Measurements from ENCODE around the gene SKOR1.

SKOR1 gene

DNA sequence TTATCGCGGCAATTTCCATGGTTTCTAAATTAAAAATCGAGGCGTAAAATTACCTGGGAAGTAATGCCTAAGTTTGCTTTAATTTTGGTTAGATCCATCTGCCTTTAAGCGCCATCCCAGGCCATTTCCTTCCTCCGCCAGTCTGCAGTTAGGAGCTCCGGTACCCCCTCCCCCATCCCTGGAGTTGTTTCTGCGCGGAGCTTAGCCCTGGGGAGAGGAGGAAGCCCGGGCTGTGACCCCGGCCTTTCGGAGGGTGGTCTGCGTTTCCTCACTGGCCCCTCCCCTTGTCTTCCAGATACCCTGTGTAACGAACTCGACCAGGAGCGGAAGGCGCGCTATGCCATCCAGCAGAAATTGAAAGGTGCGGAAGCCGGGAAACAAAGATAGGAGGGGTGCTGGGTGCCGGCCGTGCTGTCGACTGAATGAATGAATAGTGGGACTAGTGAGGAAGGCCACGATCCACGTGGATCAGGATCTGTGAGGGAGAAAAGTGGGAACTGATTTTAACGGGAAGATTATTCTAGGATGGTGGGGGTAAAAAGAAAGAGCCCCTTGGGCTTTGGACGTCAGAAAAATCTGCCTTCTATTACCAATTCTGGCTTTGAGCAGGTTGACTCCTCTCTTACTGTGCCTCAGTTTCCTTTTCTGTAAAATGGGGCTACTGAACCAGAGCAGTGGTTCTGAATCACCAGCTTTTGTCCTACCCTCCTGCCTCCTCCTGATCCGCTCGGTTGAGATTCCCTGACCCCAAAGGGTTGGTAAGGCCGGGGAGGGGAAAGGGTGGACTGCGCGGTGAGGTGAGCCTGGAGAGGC lies 7.8 kb downstream of the SKOR1 start:
- no peak overlapping the region for H3K4me3 ChIP-seq (replicated peaks; ENCODE audit: insufficient read depth, low read length)
- H3K27ac ChIP-seq (replicated peaks): no peak overlapping the region
- H3K27me3 ChIP-seq (ENCODE audit: insufficient read depth, poor library complexity, severe bottlenecking): peaks cover 11% of the 10 kb centered on the region
- DNase-seq (ENCODE audit: low read depth in 1 of 2, low spot score in 1 of 2): no peak
- TF ChIP-seq SPI1 (IDR thresholded peaks at IDR 0.05; ENCODE audit: borderline replicate concordance, low read depth): no peak
- TF ChIP-seq GABPA (IDR thresholded peaks at IDR 0.05; ENCODE audit: low read depth): no peak
- TF ChIP-seq, protein P1, sequence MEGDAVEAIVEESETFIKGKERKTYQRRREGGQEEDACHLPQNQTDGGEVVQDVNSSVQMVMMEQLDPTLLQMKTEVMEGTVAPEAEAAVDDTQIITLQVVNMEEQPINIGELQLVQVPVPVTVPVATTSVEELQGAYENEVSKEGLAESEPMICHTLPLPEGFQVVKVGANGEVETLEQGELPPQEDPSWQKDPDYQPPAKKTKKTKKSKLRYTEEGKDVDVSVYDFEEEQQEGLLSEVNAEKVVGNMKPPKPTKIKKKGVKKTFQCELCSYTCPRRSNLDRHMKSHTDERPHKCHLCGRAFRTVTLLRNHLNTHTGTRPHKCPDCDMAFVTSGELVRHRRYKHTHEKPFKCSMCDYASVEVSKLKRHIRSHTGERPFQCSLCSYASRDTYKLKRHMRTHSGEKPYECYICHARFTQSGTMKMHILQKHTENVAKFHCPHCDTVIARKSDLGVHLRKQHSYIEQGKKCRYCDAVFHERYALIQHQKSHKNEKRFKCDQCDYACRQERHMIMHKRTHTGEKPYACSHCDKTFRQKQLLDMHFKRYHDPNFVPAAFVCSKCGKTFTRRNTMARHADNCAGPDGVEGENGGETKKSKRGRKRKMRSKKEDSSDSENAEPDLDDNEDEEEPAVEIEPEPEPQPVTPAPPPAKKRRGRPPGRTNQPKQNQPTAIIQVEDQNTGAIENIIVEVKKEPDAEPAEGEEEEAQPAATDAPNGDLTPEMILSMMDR (IDR thresholded peaks at IDR 0.05; ENCODE audit: insufficient read depth, low read length): no peak
- TF ChIP-seq POLR2AphosphoS5 (IDR thresholded peaks at IDR 0.05; ENCODE audit: low read depth): no peak
- TF ChIP-seq, protein P2, sequence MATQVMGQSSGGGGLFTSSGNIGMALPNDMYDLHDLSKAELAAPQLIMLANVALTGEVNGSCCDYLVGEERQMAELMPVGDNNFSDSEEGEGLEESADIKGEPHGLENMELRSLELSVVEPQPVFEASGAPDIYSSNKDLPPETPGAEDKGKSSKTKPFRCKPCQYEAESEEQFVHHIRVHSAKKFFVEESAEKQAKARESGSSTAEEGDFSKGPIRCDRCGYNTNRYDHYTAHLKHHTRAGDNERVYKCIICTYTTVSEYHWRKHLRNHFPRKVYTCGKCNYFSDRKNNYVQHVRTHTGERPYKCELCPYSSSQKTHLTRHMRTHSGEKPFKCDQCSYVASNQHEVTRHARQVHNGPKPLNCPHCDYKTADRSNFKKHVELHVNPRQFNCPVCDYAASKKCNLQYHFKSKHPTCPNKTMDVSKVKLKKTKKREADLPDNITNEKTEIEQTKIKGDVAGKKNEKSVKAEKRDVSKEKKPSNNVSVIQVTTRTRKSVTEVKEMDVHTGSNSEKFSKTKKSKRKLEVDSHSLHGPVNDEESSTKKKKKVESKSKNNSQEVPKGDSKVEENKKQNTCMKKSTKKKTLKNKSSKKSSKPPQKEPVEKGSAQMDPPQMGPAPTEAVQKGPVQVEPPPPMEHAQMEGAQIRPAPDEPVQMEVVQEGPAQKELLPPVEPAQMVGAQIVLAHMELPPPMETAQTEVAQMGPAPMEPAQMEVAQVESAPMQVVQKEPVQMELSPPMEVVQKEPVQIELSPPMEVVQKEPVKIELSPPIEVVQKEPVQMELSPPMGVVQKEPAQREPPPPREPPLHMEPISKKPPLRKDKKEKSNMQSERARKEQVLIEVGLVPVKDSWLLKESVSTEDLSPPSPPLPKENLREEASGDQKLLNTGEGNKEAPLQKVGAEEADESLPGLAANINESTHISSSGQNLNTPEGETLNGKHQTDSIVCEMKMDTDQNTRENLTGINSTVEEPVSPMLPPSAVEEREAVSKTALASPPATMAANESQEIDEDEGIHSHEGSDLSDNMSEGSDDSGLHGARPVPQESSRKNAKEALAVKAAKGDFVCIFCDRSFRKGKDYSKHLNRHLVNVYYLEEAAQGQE (IDR thresholded peaks at IDR 0.05; ENCODE audit: insufficient replicate concordance, low read depth): no peak

DNA sequence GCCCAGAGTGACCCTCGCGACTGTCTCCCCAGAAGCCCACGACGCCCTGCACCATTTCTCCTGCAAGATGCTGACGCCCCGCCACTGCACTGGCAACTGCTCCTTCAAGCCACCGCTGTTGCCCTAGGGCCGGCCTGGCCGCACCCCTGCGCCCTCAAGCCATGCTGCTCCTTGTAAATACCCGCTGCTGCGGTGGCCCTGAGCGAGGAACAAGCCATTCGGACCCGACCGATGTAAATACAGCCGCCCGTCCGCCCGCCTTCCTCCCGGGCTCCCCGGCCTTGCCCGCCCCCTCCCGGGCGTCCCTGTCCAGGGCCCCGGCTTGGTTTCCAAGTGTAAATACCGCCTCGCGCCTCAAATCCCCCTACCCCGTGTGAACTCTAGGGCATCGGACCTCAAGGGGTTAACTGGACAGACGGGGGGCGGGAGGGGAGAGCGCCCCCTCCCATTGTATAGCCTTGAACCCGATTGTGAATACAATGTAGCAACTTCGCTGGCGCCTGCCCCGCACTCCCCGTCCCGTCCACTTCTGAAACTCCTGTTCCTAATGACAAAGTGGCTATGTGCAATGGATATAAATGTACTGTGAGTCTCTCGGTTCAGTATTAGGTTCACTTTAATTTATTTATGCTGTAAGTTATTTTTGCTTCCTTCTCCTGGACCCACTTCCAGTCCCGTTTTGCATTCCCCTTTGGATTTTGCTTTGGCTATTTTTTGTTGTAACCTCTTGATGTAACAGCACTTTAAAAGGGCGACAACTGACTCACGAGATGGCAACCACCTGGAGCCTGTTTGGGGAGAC lies 8.6 kb downstream of the SKOR1 start:
- H3K27ac ChIP-seq (replicated peaks): no peak overlapping the region
- peak in 1 of 2 experiments; percentile 62 for DNase-seq (ENCODE audit: low read depth in 1 of 2, low spot score in 1 of 2)
- H3K4me3 ChIP-seq (replicated peaks; ENCODE audit: insufficient read depth, low read length): no peak overlapping the region
- H3K27me3 ChIP-seq (ENCODE audit: insufficient read depth, poor library complexity, severe bottlenecking): peaks cover 3% of the 10 kb centered on the region
- TF ChIP-seq GABPA (IDR thresholded peaks at IDR 0.05; ENCODE audit: low read depth) (no peak), SPI1 (IDR thresholded peaks at IDR 0.05; ENCODE audit: borderline replicate concordance, low read depth) (no peak), POLR2AphosphoS5 (IDR thresholded peaks at IDR 0.05; ENCODE audit: low read depth) (no peak)
- TF ChIP-seq, protein P2 (IDR thresholded peaks at IDR 0.05; ENCODE audit: insufficient replicate concordance, low read depth): no peak
- TF ChIP-seq, protein P1 (IDR thresholded peaks at IDR 0.05; ENCODE audit: insufficient read depth, low read length): no peak

DNA sequence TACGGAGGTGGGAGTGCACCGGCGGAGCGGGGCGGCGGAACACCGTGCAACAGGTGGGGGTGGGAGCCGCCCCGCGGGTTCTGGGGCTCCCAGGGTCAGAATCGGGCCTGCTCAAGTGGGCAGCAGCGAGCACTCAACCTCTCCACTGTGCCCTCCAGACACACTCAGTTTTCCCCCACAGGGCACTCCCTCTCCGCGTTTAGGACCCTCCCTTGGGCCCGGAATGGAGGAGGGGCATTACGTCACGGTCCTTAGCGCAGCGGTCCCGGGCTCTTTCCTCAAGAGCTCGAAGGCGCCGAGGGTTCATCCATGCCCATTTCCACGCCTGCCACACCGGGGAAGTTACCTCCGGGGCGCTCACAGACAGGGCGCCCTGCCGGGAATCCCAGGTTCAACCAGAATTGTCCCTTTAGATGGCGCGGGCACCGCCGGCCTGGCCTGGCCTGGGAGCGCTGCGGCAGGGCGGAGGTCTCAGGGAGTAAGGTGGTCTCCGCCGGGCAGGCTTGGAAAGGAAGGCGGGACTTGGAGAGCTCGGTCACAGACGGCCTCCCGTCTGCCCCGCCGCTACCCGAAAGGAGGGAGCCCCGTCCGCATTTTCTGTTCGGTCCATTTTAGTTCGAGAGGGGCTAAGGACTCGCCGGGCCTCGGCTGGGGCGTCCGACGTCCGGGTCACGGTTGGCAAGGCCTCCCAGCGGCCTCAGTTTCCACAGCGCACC lies 9.4 kb downstream of the SKOR1 start:
- Histone ChIP-seq H3K27ac (replicated peaks) (no peak overlapping the region), H3K27me3 (ENCODE audit: insufficient read depth, poor library complexity, severe bottlenecking) (no peaks in the 10 kb centered on the region), H3K4me3 (replicated peaks; ENCODE audit: insufficient read depth, low read length) (no peak overlapping the region)
- DNase-seq (ENCODE audit: low read depth in 1 of 2, low spot score in 1 of 2): no peak
- TF ChIP-seq GABPA (IDR thresholded peaks at IDR 0.05; ENCODE audit: low read depth): no peak
- TF ChIP-seq SPI1 (IDR thresholded peaks at IDR 0.05; ENCODE audit: borderline replicate concordance, low read depth): no peak
- TF ChIP-seq, protein P2 (IDR thresholded peaks at IDR 0.05; ENCODE audit: insufficient replicate concordance, low read depth): no peak
- TF ChIP-seq, protein P1 (IDR thresholded peaks at IDR 0.05; ENCODE audit: insufficient read depth, low read length): no peak
- TF ChIP-seq POLR2AphosphoS5 (IDR thresholded peaks at IDR 0.05; ENCODE audit: low read depth): no peak
